GM18907 (cell line): ENCODE measurements around the gene GTF2F2.

Experiments used
- ATAC-seq: cut with Tn5 transposase; IDR thresholded peaks from one replicate; pipeline ENCODE4 v1.9.1; 2021; ENCODE audit warnings: mild to moderate bottlenecking, moderate library complexity; ENCODE audit not compliant: unreplicated experiment

GTF2F2 gene

DNA sequence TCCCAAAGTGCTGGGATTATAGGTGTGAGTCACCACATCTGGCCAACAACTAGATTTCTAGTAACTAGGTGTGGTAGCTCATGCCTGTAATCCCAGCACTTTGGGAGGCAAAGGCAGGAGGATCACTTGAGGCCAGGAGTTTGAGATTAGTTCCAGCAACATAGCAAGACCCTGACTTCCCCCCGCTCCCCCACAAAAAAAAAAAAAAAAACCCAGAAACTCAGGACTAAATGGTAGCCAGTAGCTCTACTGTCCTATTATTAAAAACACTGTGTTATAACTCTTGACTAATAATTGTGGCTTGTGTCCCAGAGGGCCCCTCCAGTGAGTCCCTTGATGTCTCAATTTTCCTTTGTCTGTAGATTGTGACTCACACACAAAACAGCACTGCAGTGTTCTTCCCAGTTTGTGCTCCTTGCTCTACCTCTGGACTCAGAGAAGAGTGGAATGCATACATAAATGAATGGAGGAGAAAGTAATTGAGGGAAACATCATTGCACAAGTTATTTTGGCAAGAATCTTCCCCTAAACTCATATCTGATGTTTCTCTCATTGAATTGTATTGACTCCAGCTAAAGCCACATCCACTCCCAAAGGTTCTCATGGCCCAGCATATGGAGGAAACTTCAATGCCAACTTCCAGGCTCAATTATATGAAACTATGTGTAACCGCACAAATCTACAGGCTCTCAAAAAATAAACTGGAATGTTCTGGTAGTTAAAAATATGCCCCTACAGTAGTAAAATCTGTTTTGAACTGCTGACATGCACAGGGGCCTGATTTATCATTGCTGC, 211.9 kb downstream of the GTF2F2 start:
- ATAC-seq: no peak

DNA sequence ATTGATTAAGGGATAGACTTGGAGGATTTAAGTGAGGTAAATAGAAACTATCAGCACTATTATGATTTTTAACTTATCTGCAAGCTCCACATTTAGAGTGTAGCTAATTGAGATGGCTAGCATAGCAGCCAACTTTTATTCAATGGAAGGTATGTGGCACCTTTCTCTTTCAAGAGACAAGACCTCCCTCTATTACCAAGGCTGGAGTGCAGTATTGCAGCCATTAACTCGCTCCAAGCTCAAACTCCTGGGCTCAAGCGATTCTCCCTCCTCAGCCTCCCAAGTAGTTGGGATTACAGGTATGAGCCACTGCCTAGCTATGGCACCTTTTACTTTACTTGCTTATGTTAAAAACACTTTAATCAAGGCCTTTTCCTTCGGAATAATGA, 212.5 kb downstream of the GTF2F2 start:
- ATAC-seq: no peak

DNA sequence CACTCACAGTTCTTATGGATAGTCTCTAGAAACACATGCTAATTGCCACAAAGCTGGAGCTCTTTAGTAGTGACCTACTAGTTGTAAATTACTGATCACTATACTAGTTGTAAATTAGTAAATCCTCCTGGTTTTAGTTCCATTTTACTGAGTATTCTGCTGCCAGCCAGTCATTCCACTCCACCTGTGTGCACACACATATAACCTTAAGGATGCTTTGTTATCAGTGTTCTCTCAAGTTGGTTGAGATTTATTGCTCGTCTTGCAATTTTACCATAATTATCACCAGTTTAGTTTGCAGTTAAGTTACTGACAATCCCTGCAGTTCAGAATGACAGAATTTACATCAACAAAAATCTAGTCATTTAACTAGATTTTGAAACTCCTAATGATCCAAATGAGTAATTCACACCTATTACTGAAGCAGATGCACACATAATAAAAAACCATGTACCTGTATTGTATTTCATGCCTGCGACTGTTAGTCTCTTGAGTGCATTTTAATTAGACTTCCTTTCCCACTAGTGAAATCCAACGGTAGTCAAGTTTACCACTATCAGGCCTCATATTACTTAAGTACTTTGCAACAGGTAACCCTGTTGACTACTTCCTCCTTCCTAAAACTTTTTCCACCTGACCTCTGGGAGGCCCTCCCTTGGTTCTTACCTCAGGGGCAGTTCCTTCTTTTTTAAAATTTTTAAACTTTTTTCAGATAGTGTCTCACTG, 213.1 kb downstream of the GTF2F2 start:
- ATAC-seq: no peak
